HG02970 (cell line): ENCODE measurements around the gene CFAP77.
"Not testable (repeated sequence)": the region's sequence is repeated elsewhere in the genome, so short reads cannot be mapped to it uniquely, and the experiment has no call there.

Source experiments
- ATAC-seq: cut with Tn5 transposase; IDR thresholded peaks from one replicate; pipeline ENCODE4 v1.9.1; 2021; ENCODE audit warnings: mild to moderate bottlenecking, moderate library complexity, moderate number of reproducible peaks; ENCODE audit not compliant: unreplicated experiment, low FRiP score

The CFAP77 gene

DNA sequence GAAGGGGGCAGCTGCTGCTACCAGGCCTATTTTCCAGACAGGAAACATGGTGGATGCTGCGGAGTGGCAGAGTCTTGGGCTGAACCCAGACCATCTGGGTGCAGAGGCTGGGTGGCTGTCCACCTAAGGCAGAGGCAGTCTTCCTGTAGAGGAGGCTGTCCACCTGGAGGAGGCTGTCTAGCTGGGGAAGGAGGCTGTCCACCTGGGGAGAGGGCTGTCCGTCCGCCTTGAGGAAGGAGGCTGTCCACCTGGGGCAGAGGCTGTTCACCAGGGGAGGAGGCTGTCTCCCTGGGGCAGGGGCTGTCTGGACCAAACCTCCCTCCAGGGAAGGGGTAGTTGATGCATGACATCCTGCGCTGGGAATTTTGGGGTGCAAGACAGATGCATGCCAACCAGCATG lies 133.2 kb downstream of the CFAP77 start:
- no peak for ATAC-seq

DNA sequence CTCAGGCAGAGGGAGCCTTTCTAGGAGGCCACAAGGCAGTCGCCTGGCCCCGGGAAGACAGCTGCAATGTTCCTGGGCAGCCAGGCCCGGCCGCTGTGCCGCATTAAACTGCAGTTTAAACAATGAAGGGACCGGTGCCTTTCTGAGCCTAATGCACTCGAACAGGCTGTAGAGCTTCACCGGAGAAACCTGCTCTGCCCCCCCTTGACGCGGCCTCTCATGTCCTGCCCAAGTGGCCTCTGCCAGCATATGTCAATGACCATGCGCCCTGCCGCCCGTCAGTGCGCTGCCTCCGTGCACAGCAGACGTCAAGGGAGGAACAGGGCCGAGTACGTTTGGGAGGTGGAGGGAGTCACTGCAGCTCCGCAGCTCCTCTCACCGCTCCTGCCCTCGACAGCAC lies 133.9 kb downstream of the CFAP77 start:
- no peak for ATAC-seq

DNA sequence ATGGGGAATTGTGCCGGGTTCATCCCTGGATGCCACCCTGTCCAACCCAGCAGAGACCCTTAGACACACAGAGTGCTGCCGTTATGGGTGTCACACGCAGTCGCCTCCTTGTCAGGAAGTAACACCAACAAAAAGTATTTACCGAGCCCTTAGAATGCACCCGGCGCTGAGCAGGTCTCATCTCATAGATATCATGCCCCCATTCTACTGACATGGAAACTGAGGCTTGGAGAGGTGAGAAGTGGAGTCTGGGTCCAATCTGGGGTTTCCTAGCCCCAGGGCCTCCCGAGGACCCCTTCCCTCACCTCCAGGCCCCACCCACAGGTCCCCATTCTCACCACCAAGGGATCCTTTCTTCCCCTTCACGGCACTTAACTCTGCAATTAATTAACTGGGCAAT lies 135.6 kb downstream of the CFAP77 start:
- ATAC-seq: no peak

- ATAC-seq: no peak
Observed at GRCh38 chr9:132546148-132547051, 136.4 kb downstream of the CFAP77 start.

DNA sequence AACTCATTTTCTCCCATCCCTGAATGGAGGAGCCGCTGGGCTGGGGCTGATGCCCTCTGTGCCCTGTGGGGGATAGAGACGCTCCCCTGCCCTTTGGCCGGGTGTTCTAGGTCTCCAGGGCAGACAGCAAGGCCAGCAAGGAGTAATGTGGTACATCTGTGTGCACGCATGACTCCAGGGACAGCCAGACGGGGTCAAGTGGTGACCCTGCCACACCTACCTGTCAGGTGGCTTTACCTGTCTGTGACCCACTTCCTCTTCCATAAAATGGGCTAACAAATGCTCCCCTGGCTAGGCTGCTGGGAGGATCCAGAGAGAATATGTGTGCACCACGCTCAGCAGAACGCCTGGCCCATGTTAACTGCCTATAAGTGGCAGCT lies 137.0 kb downstream of the CFAP77 start:
- ATAC-seq: no peak

DNA sequence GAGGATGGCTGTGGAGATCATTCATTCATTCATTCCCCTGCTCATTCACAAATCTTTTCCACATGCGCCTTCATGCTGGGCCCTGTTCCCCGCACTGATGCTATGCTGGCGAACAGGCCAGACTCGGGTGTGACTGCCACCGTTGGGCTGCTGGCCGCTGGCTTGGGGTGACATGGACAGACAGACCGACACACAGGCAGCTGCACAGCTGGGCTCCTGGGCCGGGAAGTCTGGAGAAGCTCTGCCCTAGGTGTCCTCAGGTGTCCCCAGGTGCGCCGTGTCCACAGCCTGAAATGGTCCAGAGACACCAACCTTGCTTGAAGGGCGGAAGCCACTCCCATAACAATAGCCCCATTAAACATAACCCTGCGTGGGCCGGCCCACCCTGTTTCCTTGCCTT lies 137.4 kb downstream of the CFAP77 start:
- ATAC-seq: no peak

GRCh38 chr9:132547976-132548730 lies 138.1 kb downstream of the CFAP77 start:
- ATAC-seq: no peak

GRCh38 chr9:132548751-132549640 lies 139.0 kb downstream of the CFAP77 start:
- no peak for ATAC-seq

- ATAC-seq: no peak
Observed at GRCh38 chr9:132551556-132551955, 141.5 kb downstream of the CFAP77 start.

- ATAC-seq: no peak
Observed at GRCh38 chr9:132552041-132552440, 142.0 kb downstream of the CFAP77 start.

GRCh38 chr9:132554755-132555154 lies 144.7 kb downstream of the CFAP77 start:
- ATAC-seq: no peak

GRCh38 chr9:132555528-132555927 lies 145.5 kb downstream of the CFAP77 start:
- no peak for ATAC-seq

- ATAC-seq: no peak
Observed at GRCh38 chr9:132556235-132556634, 146.2 kb downstream of the CFAP77 start.

- ATAC-seq: no peak
Observed at GRCh38 chr9:132556714-132557113, 146.7 kb downstream of the CFAP77 start.

DNA sequence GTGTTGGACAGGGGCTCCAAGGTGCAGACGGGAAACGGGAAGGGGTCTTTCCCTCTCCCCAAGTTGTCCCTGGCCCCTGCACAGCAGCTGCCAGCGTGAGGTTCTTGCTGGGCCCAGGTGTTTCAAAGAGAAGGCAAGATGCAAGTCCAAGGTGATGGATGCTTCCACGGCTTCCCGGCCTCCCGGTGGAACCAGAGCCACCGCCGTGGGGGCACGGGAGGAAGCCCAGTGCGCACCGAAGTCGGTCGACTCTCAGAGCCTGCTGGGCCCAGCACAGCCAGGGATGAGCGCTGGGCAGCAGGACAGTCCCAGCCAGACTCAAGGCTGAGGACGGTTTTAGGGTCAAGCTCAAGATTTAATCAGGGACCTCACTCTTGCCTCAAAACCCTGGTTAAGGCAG lies 147.1 kb downstream of the CFAP77 start:
- ATAC-seq: no peak

- no peak for ATAC-seq
Observed at GRCh38 chr9:132559711-132560110, 149.7 kb downstream of the CFAP77 start.

- ATAC-seq: no peak
Observed at GRCh38 chr9:132560616-132561202, 150.7 kb downstream of the CFAP77 start.

- no peak for ATAC-seq
Observed at GRCh38 chr9:132562306-132562573, 152.2 kb downstream of the CFAP77 start.

DNA sequence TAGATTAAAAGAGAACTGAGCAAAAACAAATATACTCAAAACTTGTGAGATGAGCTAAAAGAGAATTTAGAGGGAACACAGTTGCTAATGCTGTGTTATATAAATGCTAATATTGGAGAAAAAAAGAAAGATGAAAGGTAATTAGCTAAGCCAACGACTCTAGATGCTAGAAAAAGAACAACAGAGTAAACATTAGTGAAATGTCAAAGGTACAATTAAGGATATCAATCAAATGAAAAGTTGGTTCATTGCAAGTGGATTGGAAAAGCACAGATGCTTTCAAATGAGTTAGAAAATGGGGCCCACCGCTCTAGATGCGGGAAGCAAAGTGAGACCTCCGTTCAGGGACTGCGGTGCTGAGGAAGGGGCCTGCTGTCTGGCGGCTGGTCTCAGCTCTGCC lies 154.5 kb downstream of the CFAP77 start:
- no peak for ATAC-seq

- not testable (repeated sequence) for ATAC-seq
Observed at GRCh38 chr9:132568787-132569186, 158.8 kb downstream of the CFAP77 start.
